Fibroblast of mammary gland (primary cell): ENCODE data around the gene WDR64.
"Not testable (repeated sequence)": the region's sequence is repeated elsewhere in the genome, so short reads cannot be mapped to it uniquely, and the experiment has no call there.

Experiments
- DNase-seq: peaks from one replicate; pipeline ENCODE4 v3.0.0-alpha.2; 2010; ENCODE audit warnings: low read depth
- H3K4me3 ChIP-seq: 2 replicates; pipeline ENCODE4 v1.5.1; 2011; ENCODE audit warnings: low read depth, mild to moderate bottlenecking, low read length, moderate library complexity; ENCODE audit not compliant: control insufficient read depth
- TF ChIP-seq, protein P1 (sequence below): conservative IDR thresholded peaks from 2 replicates; pipeline ENCODE4 v1.5.1; 2011; ENCODE audit warnings: low read depth, low read length, inconsistent platforms; ENCODE audit not compliant: control insufficient read depth, insufficient read depth

Gene WDR64

DNA sequence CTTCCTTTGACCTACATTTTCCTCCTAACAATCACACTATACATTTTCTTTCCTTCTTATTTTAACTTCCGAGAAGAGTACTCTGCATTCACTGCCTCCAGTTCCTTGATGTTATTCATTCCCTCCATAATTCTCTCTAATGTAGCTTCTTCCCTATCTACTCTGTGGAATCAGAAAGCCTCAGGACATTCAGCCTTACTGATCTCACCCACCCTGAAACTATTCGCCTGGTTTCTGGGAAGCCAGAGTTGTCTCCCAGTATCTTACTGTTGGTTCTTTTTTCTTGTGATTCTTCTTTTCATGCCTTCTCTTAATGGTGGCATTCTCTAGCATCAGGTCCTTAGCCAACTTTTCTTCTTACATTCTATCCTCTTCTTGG, 45.5 kb downstream of the WDR64 start:
- TF ChIP-seq, protein P1, sequence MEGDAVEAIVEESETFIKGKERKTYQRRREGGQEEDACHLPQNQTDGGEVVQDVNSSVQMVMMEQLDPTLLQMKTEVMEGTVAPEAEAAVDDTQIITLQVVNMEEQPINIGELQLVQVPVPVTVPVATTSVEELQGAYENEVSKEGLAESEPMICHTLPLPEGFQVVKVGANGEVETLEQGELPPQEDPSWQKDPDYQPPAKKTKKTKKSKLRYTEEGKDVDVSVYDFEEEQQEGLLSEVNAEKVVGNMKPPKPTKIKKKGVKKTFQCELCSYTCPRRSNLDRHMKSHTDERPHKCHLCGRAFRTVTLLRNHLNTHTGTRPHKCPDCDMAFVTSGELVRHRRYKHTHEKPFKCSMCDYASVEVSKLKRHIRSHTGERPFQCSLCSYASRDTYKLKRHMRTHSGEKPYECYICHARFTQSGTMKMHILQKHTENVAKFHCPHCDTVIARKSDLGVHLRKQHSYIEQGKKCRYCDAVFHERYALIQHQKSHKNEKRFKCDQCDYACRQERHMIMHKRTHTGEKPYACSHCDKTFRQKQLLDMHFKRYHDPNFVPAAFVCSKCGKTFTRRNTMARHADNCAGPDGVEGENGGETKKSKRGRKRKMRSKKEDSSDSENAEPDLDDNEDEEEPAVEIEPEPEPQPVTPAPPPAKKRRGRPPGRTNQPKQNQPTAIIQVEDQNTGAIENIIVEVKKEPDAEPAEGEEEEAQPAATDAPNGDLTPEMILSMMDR = no peak
- no peak overlapping the region for H3K4me3 ChIP-seq
- DNase-seq = no peak

DNA sequence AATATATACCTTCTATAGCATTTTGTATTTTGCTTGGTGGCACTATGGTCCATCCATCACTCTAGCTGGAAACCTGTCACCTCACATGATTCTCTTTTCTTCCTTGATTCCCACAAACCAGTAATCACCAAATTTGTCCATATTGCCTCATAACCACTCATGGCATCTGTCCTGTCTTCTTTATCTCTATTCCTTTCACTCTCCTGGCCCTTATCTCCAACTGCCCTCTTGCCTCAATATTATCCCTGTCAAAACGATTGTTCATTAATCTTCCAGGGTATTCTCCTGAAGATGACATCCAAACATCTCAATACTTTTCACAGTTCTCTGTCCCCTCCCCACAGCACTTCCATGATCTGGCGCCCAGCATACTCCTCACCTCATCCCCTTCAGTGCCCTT, 46.1 kb downstream of the WDR64 start:
- TF ChIP-seq, protein P1 = no peak
- DNase-seq = no peak
- no peak overlapping the region for H3K4me3 ChIP-seq

DNA sequence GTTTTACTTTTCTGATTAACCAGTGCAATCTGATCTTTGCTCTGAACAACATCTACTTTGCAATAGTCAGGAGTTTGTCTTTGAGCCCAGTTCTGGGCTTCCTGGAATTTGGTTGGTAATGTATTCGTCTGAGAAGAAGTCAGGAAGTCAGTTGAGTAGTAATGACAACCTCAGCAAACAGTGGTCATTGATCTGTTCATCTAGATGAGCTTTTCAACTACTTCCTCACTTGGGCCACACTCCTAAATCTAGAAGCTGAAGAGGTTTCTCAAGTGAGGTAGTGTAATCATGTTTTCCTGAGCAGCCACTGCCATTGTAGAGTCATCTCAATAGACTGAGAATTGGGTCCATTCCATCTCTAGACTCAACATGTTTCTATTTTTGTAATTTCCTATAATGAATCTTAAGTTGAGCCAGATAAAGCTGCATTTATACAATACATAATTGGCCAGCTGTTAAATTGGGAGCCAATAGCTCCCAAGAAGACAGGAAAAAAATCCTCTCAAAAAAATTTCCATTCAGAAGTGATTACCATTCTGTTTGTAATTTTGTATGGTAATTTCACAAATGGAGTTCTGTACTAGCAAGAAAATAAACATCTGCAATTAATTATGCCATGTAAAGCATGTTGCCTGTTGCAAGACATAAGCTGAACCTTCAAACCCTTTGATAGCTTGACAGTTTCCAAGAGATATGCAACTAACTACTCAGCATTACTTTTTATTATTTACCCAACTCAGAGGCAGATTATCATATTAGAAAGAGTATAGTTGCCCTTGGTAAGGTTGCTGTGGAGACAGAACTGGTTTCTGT, 49.6 kb downstream of the WDR64 start:
- DNase-seq = peak; percentile 65
- H3K4me3 ChIP-seq = no peak overlapping the region
- TF ChIP-seq, protein P1 = no peak

DNA sequence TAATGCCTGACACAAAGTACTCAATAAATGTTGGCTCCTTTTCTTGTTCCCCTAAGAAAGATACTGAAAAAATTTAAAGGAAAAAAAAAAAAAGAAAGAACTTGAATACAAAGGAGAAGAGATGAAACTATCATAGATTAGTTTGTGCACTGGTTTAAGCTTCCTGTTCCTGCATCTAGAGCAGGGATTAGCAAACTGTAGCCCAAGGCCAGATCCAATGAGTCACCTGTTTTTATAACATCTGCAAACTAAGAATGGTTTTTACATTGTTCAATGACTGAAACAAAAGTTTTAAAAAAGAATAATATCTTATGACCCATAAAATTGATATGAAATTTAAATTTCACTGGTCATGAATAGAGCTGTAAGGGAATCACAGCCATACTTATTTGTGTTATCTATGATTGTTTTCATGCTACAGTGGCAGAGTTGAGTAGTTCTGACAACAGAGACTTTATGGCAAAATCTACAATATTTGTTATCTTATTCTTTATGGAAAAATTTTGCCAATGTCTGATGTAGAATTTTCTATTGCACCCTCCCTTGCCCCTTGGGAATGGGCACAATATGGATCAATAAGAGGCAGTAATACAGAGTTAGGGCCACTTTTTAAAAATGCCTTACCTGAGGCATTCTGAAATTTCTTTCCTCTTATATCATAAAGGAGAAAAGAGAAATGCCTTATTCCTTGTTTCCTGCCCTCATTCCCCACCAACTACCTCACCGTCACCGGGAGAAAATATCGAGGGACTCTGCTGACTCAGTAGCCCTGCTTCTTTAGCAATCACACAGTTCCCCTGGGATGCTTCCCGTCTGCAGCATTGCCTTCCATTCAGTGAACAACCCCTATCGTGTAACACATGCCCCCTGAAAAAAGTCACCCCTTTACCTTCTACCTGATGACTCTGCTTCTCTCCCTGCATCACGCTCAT, 50.6 kb downstream of the WDR64 start:
- peak; percentile 89 for DNase-seq
- TF ChIP-seq, protein P1 = no peak
- H3K4me3 ChIP-seq = no peak overlapping the region

DNA sequence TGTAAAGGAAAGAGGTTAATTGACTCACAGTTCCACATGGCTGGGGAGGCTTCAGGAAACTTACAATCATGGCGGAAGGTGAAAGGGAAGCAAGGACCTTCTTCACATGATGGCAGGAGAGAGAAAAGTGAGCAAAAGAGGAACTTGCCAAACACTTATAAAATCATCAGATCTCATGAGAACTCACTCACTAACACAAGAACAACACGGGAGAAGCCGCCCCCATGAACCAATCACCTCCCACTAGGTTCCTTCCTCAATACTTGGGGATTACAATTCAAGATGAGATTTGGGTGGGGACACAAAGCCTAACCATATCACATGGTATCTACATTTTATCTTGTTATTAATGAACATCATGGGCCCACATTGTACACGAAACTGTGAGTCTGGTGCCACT, 51.7 kb downstream of the WDR64 start:
- not testable (repeated sequence) for DNase-seq, H3K4me3 ChIP-seq

DNA sequence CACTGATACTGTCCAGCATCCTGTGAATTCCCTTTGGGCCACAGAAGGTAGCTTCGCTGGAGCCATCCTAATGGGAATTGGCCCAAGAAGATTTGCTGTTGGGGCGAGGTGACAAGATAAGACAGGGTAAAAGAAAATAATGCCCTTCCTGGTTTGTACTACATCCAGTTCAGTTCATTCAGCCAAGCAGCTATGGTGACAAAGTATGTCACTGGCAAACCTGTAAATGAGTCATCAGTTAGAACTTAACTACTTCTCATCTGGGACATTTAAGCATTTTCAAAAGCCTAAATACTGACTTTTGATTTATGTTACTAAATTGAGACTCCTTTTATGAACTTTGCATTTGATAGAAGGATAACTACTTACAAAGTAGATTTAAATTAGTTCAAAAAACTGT, 54.2 kb downstream of the WDR64 start:
- H3K4me3 ChIP-seq = no peak overlapping the region
- TF ChIP-seq, protein P1 = no peak
- DNase-seq = peak; percentile 47

DNA sequence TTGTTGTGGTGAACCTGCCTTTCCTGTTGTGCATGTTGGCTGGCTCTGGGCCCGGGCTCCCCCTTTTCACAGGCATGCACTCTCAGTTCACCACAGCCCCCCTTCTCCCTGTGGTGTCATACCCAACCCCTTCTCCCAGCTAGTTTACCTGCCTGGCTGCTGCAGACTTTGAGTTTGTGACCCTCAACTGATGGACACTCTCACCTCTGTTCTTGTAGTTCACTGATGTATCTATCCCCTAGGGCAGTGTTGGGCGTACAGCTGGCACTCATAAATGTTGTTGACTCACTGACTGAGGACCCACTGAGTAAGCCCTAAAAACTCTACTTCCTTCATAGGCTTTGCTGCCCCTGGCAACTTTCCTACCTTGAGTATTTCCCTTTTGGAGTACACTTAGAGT, 54.9 kb downstream of the WDR64 start:
- TF ChIP-seq, protein P1 = no peak
- peak; percentile 90 for DNase-seq

More for the DNA sequence above, 54.9 kb downstream of the WDR64 start:
- H3K4me3 ChIP-seq = no peak overlapping the region
